ENCODE data around the gene CPEB1. TPM values are rescaled to one million over a fixed set of nuclear protein-coding genes. Genes with fewer than 3 reads are reported as not detected.
"Not testable (repeated sequence)": the region's sequence is repeated elsewhere in the genome, so short reads cannot be mapped to it uniquely, and the experiment has no call there.

CPEB1 gene
- total and polyA plus RNA-seq, 2 donors (not counting 1 experiment from before 2014, with no cell fraction given): 0.19 to 0.62 TPM

GRCh38 chr15:82535566-82536408, 111.4 kb downstream of the CPEB1 start:
- no peak overlapping the region for H3K27ac ChIP-seq (ENCODE audit: low read length in 2 of 2)

GRCh38 chr15:82535151-82535550, 112.0 kb downstream of the CPEB1 start:
- POLR2A ChIA-PET; DNase-seq; H3K27me3 ChIP-seq (replicated peaks in 1 of 4; ENCODE audit: control extremely low read depth in 1 of 4, control insufficient read depth in 3 of 4, insufficient read depth in 4 of 4, low read length in 3 of 4); H3K9me3 ChIP-seq (ENCODE audit: control extremely low read depth in 1 of 3, control insufficient read depth in 2 of 3, insufficient read depth in 1 of 3, low read length in 2 of 3); H3K27me3 Mint-ChIP-seq; intact Hi-C loops (cut with micrococcal nuclease); H3K27ac Mint-ChIP-seq; ATAC-seq (ENCODE audit: low read depth); H3K27ac ChIP-seq (ENCODE audit: low read length in 2 of 2); H3K79me2 ChIP-seq (ENCODE audit: control insufficient read depth, insufficient read depth, low read length); H3K4me3 ChIP-seq (ENCODE audit: control extremely low read depth in 1 of 5, extremely low read depth in 1 of 5, insufficient read depth in 1 of 5, low read depth in 2 of 5, low read length in 4 of 5); H3K9ac ChIP-seq (ENCODE audit: low read length); H3K4me3 Mint-ChIP-seq; H2AFZ ChIP-seq (ENCODE audit: insufficient read depth, low read depth, low read length, poor library complexity, severe bottlenecking); H3K4me2 ChIP-seq (replicated peaks; ENCODE audit: low read depth, low read length, poor library complexity, severe bottlenecking); H3K9me3 Mint-ChIP-seq (ENCODE audit: insufficient read depth): not testable (repeated sequence)
- Histone ChIP-seq H3K4me1 (ENCODE audit: control insufficient read depth in 2 of 2, insufficient read depth in 2 of 2, low read length in 2 of 2) (peaks cover 9 to 26% of the 10 kb centered on the region in 2 donors), H4K20me1 (ENCODE audit: control insufficient read depth, insufficient read depth, low read length, poor library complexity, severe bottlenecking) (peaks cover 25% of the 10 kb centered on the region), H3K36me3 (replicated peaks in 1 of 2; ENCODE audit: control extremely low read depth in 1 of 2, control insufficient read depth in 1 of 2, extremely low read depth in 1 of 2, insufficient read depth in 2 of 2, low read length in 1 of 2) (peaks cover 0 to 36% of the 10 kb centered on the region in 2 experiments)
- CTCF ChIA-PET: interaction anchor here (1.6 kb wide), 1 partner anchor 8 kb away, joined by 4 read pairs; no protein-coding TSS in a partner anchor
- 100% methylated on average over 4 of the region's 5 CpGs for WGBS (ENCODE audit: insufficient coverage)
- H3K4me1 Mint-ChIP-seq: peaks cover 24% of the 10 kb centered on the region

More at GRCh38 chr15:82535566-82536408, 111.4 kb downstream of the CPEB1 start:
- no peak for ATAC-seq (ENCODE audit: low read depth)
- TF ChIP-seq CTCF (IDR thresholded peaks at IDR 0.05): no peak
- TF ChIP-seq EZH2 (IDR thresholded peaks at IDR 0.05; ENCODE audit: borderline replicate concordance, insufficient read depth, low read depth, low read length, poor library complexity, severe bottlenecking): no peak
- no peak overlapping the region for H3K4me3 ChIP-seq (ENCODE audit: control extremely low read depth in 1 of 5, extremely low read depth in 1 of 5, insufficient read depth in 1 of 5, low read depth in 2 of 5, low read length in 4 of 5)
- H3K36me3 ChIP-seq (replicated peaks in 1 of 2; ENCODE audit: control extremely low read depth in 1 of 2, control insufficient read depth in 1 of 2, extremely low read depth in 1 of 2, insufficient read depth in 2 of 2, low read length in 1 of 2): peaks cover 0 to 36% of the 10 kb centered on the region in 2 experiments
- Mint-ChIP-seq H3K27me3 (no peaks in the 10 kb centered on the region), H3K4me1 (peaks cover 23% of the 10 kb centered on the region), H3K4me3 (no peak overlapping the region), H3K9me3 (ENCODE audit: insufficient read depth) (no peaks in the 10 kb centered on the region), H3K27ac (no peak overlapping the region)
- peaks cover 26% of the 10 kb centered on the region for H4K20me1 ChIP-seq (ENCODE audit: control insufficient read depth, insufficient read depth, low read length, poor library complexity, severe bottlenecking)
- no peaks in the 10 kb centered on the region for H3K9me3 ChIP-seq (ENCODE audit: control extremely low read depth in 1 of 3, control insufficient read depth in 2 of 3, insufficient read depth in 1 of 3, low read length in 2 of 3)
- peaks cover 8 to 22% of the 10 kb centered on the region in 2 donors for H3K4me1 ChIP-seq (ENCODE audit: control insufficient read depth in 2 of 2, insufficient read depth in 2 of 2, low read length in 2 of 2)
- POLR2A ChIA-PET: no interaction called here
- 77% methylated on average over 7 of the region's 9 CpGs for WGBS (ENCODE audit: insufficient coverage)
- no peak overlapping the region for H3K9ac ChIP-seq (ENCODE audit: low read length)
- H3K4me2 ChIP-seq (replicated peaks; ENCODE audit: low read depth, low read length, poor library complexity, severe bottlenecking): no peak overlapping the region
- CTCF ChIA-PET: interaction anchor here (1.0 to 1.6 kb wide), 2 partner anchors 9 to 464 kb away, joined by 3 to 4 read pairs; no protein-coding TSS in a partner anchor
- no peaks in the 10 kb centered on the region for H3K27me3 ChIP-seq (replicated peaks in 1 of 4; ENCODE audit: control extremely low read depth in 1 of 4, control insufficient read depth in 3 of 4, insufficient read depth in 4 of 4, low read length in 3 of 4)
- intact Hi-C loops (cut with micrococcal nuclease): no loop called here
- H3K79me2 ChIP-seq (ENCODE audit: control insufficient read depth, insufficient read depth, low read length): peaks cover 6% of the 10 kb centered on the region
- no peak overlapping the region for H2AFZ ChIP-seq (ENCODE audit: insufficient read depth, low read depth, low read length, poor library complexity, severe bottlenecking)
- DNase-seq: peak; percentile 21

- Histone ChIP-seq H4K20me1 (ENCODE audit: control insufficient read depth, insufficient read depth, low read length, poor library complexity, severe bottlenecking) (peaks cover 18% of the 10 kb centered on the region), H3K36me3 (replicated peaks in 1 of 2; ENCODE audit: control extremely low read depth in 1 of 2, control insufficient read depth in 1 of 2, extremely low read depth in 1 of 2, insufficient read depth in 2 of 2, low read length in 1 of 2) (peaks cover 0 to 36% of the 10 kb centered on the region in 2 experiments), H3K4me1 (ENCODE audit: control insufficient read depth in 2 of 2, insufficient read depth in 2 of 2, low read length in 2 of 2) (peaks cover 8 to 23% of the 10 kb centered on the region in 2 donors)
- 100% methylated on average over 1 of the region's 3 CpGs for WGBS (ENCODE audit: insufficient coverage)
- POLR2A ChIA-PET; H3K4me2 ChIP-seq (replicated peaks; ENCODE audit: low read depth, low read length, poor library complexity, severe bottlenecking); H3K9me3 ChIP-seq (ENCODE audit: control extremely low read depth in 1 of 3, control insufficient read depth in 2 of 3, insufficient read depth in 1 of 3, low read length in 2 of 3); H3K4me3 ChIP-seq (ENCODE audit: control extremely low read depth in 1 of 5, extremely low read depth in 1 of 5, insufficient read depth in 1 of 5, low read depth in 2 of 5, low read length in 4 of 5); H3K9ac ChIP-seq (ENCODE audit: low read length); H3K27me3 Mint-ChIP-seq; H3K27ac Mint-ChIP-seq; ATAC-seq (ENCODE audit: low read depth); H3K4me3 Mint-ChIP-seq; H3K79me2 ChIP-seq (ENCODE audit: control insufficient read depth, insufficient read depth, low read length); intact Hi-C loops (cut with micrococcal nuclease); CTCF ChIA-PET; DNase-seq; H3K27ac ChIP-seq (ENCODE audit: low read length in 2 of 2); H3K9me3 Mint-ChIP-seq (ENCODE audit: insufficient read depth); H2AFZ ChIP-seq (ENCODE audit: insufficient read depth, low read depth, low read length, poor library complexity, severe bottlenecking); H3K27me3 ChIP-seq (replicated peaks in 1 of 4; ENCODE audit: control extremely low read depth in 1 of 4, control insufficient read depth in 3 of 4, insufficient read depth in 4 of 4, low read length in 3 of 4): not testable (repeated sequence)
- peaks cover 24% of the 10 kb centered on the region for H3K4me1 Mint-ChIP-seq
Observed at GRCh38 chr15:82534457-82534861, 112.7 kb downstream of the CPEB1 start.

Measured in B cell (primary cell).